Activated T-cell treated with anti-CD3 and anti-CD28 coated beads for 24 hours (primary cell): ENCODE data around the gene GPT2.

Experiments used
- DNase-seq: peaks from one replicate; pipeline ENCODE4 v3.0.0-alpha.2; 2020; ENCODE audit warnings: low read depth

Gene GPT2

GRCh38 chr16:46972429-46973206 is 88.5 kb downstream of the GPT2 start:
- peak; percentile 27 for DNase-seq

DNA sequence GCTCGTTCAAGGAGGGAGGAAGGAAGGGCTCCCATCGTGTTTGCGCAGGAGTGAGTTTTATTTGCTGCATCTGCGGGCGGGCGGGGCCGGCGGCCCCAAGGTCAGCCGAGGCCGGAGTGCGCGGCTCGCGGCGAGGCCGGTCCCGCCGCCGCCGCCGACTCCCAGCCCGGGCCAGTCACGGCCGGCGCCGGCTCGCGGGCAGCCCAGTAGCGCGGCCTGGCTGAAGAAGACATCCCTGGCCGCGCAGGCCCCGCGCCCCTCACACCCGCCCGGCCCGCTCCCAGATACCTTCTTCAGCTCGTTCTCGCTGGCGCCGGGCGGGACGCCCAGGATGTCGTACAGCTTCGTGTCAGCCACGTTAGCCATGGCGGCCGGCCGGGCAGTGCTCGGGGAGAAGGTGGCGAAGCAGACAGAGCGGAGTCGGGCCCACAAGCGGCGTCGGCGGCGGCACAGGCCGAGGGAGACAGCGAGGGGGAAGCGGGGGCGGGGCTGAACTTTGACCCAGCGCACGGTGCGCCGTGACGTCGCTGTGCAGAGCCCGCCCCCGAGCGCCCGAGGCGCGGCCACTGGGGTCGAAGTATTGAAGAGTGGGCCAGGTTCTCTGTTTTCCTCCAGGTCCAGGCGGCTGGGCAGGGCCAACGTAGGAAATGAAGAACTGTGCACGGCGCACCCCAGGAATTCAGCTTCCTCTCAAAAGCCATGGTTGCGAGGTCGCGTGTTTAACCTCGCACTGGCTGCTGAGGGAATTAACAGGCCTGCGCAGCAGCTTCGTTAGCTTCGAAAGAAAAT is 89.2 kb downstream of the GPT2 start, which contains the start of gene DNAJA2:
TSS of gene DNAJA2 (minus strand) at position 468 of the 789 bp plus-strand sequence. CDS start at position 366, 102 bp downstream.
- DNase-seq, result peak; percentile 86

DNA sequence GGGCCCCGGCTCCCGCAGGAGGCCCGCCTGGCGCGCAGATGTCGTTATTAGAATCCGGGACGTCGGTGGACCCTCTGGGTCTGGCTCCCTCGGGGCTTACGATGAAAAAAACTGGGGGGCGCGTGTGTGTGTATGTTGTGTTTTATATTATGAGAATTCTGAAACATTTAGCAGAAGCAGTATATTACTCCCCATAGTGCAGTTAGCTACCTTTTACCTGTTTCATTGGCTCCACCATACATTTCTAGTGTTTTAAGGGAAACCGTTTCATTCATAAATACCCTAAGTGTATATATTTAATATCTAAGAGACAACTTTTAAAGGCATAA is 89.8 kb downstream of the GPT2 start:
- no peak for DNase-seq

DNA sequence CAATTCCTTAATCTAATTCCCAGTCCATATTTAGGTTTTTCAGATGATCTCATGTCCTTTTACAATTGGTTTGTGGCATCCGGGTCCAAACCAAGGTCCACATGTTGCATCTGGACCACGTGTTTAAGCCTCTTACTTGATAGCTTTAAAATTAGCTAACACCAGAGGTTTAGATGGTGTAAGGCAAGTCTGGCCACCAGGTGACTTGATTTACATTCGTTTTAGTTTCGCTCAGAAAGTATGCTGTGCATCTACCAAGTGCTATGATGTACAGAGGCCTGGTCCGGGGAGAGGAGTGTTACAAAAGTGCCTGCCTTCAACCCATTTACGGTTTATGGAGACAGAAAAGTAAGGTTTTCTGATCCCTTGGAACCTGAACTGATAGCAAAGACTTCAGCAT is 90.2 kb downstream of the GPT2 start:
- DNase-seq, result peak; percentile 19

DNA sequence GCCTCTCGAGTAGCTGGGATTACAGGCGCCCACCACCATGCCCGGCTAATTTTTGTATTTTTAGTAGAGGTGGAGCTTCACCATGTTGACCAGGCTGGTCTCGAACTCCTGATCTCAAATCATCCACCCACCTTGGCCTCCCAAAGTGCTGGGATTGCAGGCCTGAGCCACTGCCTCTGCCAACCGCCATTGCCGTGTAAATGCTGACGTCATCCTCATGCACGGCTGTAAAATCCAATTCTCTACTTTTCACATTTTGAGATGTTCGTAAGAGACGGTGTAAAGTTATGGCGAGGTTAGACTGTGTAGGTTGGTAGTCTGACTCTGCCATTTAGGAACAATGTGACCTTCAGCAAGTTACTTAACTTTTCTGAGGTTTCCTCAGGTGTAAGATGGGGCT is 91.0 kb downstream of the GPT2 start:
- no peak for DNase-seq

- DNase-seq, result no peak
Observed at GRCh38 chr16:46975908-46976470, 91.8 kb downstream of the GPT2 start.

DNA sequence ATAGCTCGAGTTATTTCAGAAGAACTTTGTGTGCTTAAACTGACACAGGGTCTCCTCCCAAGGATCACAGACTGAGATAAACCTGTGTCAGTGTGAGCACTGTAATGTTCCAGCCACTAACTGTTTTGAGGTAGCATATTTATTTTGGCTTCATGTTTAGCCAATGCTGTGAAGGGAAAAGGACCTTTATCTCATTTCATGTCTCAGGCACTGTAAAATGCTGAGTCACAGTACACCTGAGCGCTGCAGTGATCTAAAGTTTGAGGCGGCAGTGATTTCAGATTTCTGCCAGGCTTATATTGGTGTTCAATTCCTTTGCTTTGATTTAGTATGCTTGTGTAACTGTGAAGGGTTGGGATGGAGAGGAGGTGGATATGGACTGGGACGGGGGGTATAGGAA is 92.4 kb downstream of the GPT2 start:
- no peak for DNase-seq
